ENCODE data around the gene EXOC3L4. TPM values are rescaled to one million over a fixed set of nuclear protein-coding genes. Genes with fewer than 3 reads are reported as not detected.

EXOC3L4 gene
- total and polyA plus RNA-seq, 2 experiments from 2014 or later: not detected

DNA sequence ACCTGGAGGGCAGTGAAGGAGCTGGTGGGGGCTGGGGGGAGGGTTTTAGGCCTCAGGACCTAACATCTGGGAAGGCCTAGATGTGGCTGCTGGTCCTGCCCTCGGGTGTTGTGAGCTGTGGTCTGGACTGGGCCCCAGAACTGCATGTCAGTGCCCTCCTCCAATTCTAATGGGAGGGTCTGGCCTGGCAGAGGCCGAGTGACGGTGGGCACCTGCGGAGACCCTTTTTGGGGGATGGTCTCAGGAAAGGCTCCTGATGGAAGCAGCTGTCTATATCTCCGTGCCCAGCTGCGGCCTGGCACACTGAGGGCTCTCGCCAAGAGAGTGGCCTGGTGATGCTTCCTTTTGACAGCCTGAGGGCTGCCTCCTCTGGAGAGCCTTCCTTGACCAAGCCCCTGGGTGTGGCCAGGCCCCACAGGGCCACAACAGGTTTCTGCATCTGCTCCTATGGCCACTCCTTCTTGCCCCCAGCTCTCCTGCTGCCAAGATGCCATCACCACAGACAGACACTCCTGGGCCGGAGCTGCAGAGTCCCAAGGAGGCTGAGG lies 5.3 kb downstream of the EXOC3L4 start:
- Histone ChIP-seq H3K36me3 (ENCODE audit: low read depth) (no peaks in the 10 kb centered on the region), H3K4me3 (no peak overlapping the region), H3K4me1 (ENCODE audit: insufficient read depth) (no peaks in the 10 kb centered on the region), H3K9me3 (ENCODE audit: low read depth) (no peaks in the 10 kb centered on the region), H3K27me3 (replicated peaks; ENCODE audit: insufficient read depth) (peaks cover 16% of the 10 kb centered on the region), H3K27ac (no peak overlapping the region), H3K4me2 (ENCODE audit: unreplicated experiment) (no peak overlapping the region), H4K20me1 (ENCODE audit: insufficient read depth) (no peaks in the 10 kb centered on the region), H3F3A (ENCODE audit: insufficient read depth) (no peaks in the 10 kb centered on the region), H3K9me2 (ENCODE audit: insufficient read depth) (no peaks in the 10 kb centered on the region), H2AFZ (no peak overlapping the region), H3K9ac (no peak overlapping the region), H3K79me2 (ENCODE audit: insufficient read depth) (no peaks in the 10 kb centered on the region)
- no peak for TF ChIP-seq EZH2 (IDR thresholded peaks at IDR 0.05; ENCODE audit: insufficient read depth, poor library complexity, severe bottlenecking)
- 75 to 79% methylated on average over 4 to 8 of the region's 8 CpGs for WGBS, 2 experiments (ENCODE audit: low coverage in 1 of 2, low lambda C conversion rate in 2 of 2, missing lambda C conversion rate in 2 of 2)
- no peak for DNase-seq
- in situ Hi-C loops (cut with MboI): no loop called here

DNA sequence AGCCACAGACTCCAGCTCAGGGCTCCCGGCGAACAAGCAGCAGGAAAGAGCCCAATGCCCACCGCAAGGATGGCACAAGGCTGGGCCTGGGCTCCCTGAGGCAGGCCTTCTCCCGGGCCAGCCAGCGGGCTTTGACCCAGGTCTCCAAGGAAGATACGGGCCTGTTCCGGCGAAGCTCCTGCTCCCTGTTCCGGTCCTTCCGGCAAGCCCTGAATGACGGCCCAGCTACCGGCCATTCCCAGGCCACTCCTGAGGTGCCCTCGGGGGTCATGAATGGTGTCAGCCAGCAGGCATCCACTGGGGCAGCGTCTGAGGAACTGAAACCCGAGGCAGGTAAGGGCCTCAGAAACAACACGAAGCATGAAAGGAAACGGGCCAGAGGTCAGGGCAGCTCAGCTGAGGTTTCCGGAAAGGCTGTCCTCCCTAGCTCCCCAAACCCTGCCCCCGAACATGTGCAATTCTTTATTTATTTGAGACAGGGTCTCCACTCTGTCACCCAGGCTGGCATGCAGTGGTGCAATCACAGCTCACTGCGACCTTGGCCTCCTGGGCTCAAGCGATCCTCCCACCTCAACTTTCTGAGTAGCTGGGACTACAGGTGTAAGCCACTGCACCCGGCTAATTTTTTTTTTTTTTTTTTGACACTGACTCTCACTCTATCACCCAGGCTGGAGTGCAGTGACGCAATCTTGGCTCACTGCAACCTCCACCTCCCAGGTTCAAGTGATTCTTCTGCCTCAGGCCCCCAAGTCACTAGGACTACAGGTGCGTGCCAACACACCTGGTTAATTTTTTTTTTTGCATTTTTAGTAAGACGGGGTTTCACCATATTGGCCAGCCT lies 6.0 kb downstream of the EXOC3L4 start:
- WGBS, 2 experiments (ENCODE audit: low coverage in 1 of 2, low lambda C conversion rate in 2 of 2, missing lambda C conversion rate in 2 of 2): 84 to 85% methylated on average over 24 to 25 of the region's 25 CpGs

DNA sequence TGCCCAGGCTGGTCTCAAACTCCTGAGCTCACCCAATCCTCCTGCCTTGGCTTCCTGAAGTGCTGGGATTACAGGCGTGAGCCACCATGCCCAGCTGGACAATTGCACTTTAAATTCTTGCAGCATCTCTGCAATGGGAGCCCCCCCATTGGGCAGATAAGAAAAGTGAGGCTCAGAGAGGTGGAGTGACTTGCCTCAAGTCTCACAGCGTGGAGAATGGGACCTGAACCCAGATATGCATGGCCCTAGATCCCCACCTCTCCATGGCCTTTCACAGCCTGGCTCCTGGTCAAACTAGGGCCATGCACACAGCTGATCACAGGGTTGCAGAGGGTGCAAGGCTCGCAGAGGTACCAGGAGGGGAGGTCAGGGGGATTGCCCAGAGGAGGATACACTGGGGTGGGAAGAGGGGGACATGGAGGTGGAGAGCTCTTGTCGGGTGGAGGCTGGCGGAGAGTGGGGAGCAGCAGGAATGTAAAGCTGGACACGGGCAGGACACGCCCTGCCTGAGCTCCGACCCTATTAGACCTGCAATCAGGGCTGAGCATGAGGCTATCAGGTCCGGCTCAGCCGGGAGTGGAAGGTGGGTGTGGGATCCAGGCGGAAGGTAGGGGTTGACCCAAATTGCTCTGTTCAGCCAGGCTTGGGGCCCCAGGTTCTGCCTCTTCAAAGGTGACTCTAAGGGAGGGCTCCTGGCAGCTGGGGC lies 6.9 kb downstream of the EXOC3L4 start:
- Histone ChIP-seq H3K79me2 (ENCODE audit: insufficient read depth) (no peaks in the 10 kb centered on the region), H3K9me3 (ENCODE audit: low read depth) (no peaks in the 10 kb centered on the region), H3K9ac (no peak overlapping the region), H3K4me3 (no peak overlapping the region), H4K20me1 (ENCODE audit: insufficient read depth) (no peaks in the 10 kb centered on the region), H3K4me1 (ENCODE audit: insufficient read depth) (no peaks in the 10 kb centered on the region), H3K27me3 (replicated peaks; ENCODE audit: insufficient read depth) (peaks cover 16% of the 10 kb centered on the region), H3K36me3 (ENCODE audit: low read depth) (no peaks in the 10 kb centered on the region), H3K9me2 (ENCODE audit: insufficient read depth) (no peaks in the 10 kb centered on the region), H3K4me2 (ENCODE audit: unreplicated experiment) (no peak overlapping the region), H3F3A (ENCODE audit: insufficient read depth) (no peaks in the 10 kb centered on the region), H3K27ac (no peak overlapping the region), H2AFZ (no peak overlapping the region)
- TF ChIP-seq EZH2 (IDR thresholded peaks at IDR 0.05; ENCODE audit: insufficient read depth, poor library complexity, severe bottlenecking): no peak
- TF ChIP-seq EZH2phosphoT487 (IDR thresholded peaks at IDR 0.05; ENCODE audit: insufficient read depth, low read depth): no peak
- WGBS, 2 experiments (ENCODE audit: low coverage in 1 of 2, low lambda C conversion rate in 2 of 2, missing lambda C conversion rate in 2 of 2): 92 to 93% methylated on average over 10 to 11 of the region's 11 CpGs
- no peak for DNase-seq
- in situ Hi-C loops (cut with MboI): no loop called here

More for the DNA sequence above, 6.0 kb downstream of the EXOC3L4 start:
- Histone ChIP-seq H2AFZ (no peak overlapping the region), H3K9ac (no peak overlapping the region), H3K79me2 (ENCODE audit: insufficient read depth) (no peaks in the 10 kb centered on the region), H3K4me1 (ENCODE audit: insufficient read depth) (no peaks in the 10 kb centered on the region), H3K4me3 (no peak overlapping the region), H3K27me3 (replicated peaks; ENCODE audit: insufficient read depth) (peaks cover 16% of the 10 kb centered on the region), H3K9me2 (ENCODE audit: insufficient read depth) (no peaks in the 10 kb centered on the region), H3K27ac (no peak overlapping the region), H3K36me3 (ENCODE audit: low read depth) (no peaks in the 10 kb centered on the region), H3K9me3 (ENCODE audit: low read depth) (no peaks in the 10 kb centered on the region), H3F3A (ENCODE audit: insufficient read depth) (no peaks in the 10 kb centered on the region), H3K4me2 (ENCODE audit: unreplicated experiment) (no peak overlapping the region), H4K20me1 (ENCODE audit: insufficient read depth) (no peaks in the 10 kb centered on the region)
- in situ Hi-C loops (cut with MboI): no loop called here
- no peak for TF ChIP-seq EZH2phosphoT487 (IDR thresholded peaks at IDR 0.05; ENCODE audit: insufficient read depth, low read depth)
- no peak for TF ChIP-seq EZH2 (IDR thresholded peaks at IDR 0.05; ENCODE audit: insufficient read depth, poor library complexity, severe bottlenecking)
- DNase-seq: no peak

DNA sequence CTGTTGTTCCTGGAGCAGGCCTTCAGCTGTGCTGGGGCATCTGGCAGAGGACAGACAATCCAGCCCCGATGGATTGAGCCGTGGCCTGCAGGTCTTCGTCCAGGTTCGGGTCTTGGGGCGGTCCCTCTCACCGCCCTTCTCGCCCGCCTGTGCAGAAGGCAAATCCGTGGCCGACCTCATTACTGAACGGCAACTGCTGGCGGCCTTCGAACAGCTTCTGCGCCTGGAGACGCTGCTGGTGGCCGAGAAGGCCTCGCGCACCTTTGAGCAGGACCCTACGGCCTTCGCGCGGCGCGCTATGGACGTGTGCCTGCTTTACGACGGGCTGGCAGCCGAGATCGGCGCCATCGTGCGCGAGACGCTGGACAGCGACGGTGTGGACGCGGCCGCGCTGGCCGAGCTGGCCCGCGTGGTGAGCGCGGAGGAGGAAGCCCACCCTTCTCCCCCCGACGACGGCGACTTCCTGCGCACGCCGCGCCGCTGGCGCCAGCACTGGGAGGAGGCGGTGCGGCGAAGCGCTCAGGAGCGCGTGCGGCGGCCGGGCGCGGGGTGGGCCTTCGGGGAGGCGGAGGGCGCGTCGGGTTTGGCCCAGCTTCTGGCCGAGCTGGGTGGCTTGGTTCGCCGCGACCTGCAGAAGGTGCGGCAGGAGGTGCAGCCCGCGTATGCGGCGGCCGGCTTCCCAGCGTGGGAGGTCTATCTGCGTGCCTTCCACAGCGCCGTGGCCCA lies 7.6 kb downstream of the EXOC3L4 start:
- Histone ChIP-seq H3K36me3 (ENCODE audit: low read depth) (no peaks in the 10 kb centered on the region), H4K20me1 (ENCODE audit: insufficient read depth) (no peaks in the 10 kb centered on the region), H3K9me2 (ENCODE audit: insufficient read depth) (no peaks in the 10 kb centered on the region), H3K9ac (no peak overlapping the region), H3K4me2 (ENCODE audit: unreplicated experiment) (no peak overlapping the region), H3K4me3 (no peak overlapping the region), H2AFZ (no peak overlapping the region), H3K79me2 (ENCODE audit: insufficient read depth) (no peaks in the 10 kb centered on the region), H3K27me3 (replicated peaks; ENCODE audit: insufficient read depth) (peaks cover 16% of the 10 kb centered on the region), H3K9me3 (ENCODE audit: low read depth) (no peaks in the 10 kb centered on the region), H3K4me1 (ENCODE audit: insufficient read depth) (no peaks in the 10 kb centered on the region), H3F3A (ENCODE audit: insufficient read depth) (no peaks in the 10 kb centered on the region), H3K27ac (no peak overlapping the region)
- WGBS, 2 experiments (ENCODE audit: low coverage in 1 of 2, low lambda C conversion rate in 2 of 2, missing lambda C conversion rate in 2 of 2): 39 to 43% methylated on average over 65 to 78 of the region's 85 CpGs
- DNase-seq: no peak
- in situ Hi-C loops (cut with MboI): no loop called here
- no peak for TF ChIP-seq EZH2 (IDR thresholded peaks at IDR 0.05; ENCODE audit: insufficient read depth, poor library complexity, severe bottlenecking)
- no peak for TF ChIP-seq EZH2phosphoT487 (IDR thresholded peaks at IDR 0.05; ENCODE audit: insufficient read depth, low read depth)

Measured in GM23248 (cell line).